DND-41 (cell line): Measurements from ENCODE around the gene SPAM1.

ENCODE experiments used
- ATAC-seq: fragments of 200-7000 bp; cut with Tn5 transposase; 3 replicates; pipeline ENCODE4 v1.9.1; 2021; ENCODE audit warnings: low read depth; ENCODE audit not compliant: insufficient read depth
- DNase-seq: peaks from one replicate; pipeline ENCODE4 v3.0.0-alpha.2; 2020
- H2AFZ ChIP-seq: 2 replicates; pipeline ENCODE4 v1.6.0; 2012; ENCODE audit warnings: low read depth, low read length
- H3K27ac ChIP-seq: 2 replicates; pipeline ENCODE4 v1.5.1; 2012; ENCODE audit warnings: low read length, inconsistent platforms
- H3K27me3 ChIP-seq: fragments of 200-600 bp; sonication (generic); 2 replicates; pipeline ENCODE4 v1.6.0; 2012; ENCODE audit warnings: low read length, mild to moderate bottlenecking, inconsistent platforms; ENCODE audit not compliant: insufficient read depth, poor library complexity
- H3K36me3 ChIP-seq: 2 replicates; pipeline ENCODE4 v1.5.1; 2012; ENCODE audit warnings: low read length, inconsistent platforms; ENCODE audit not compliant: insufficient read depth
- H3K4me1 ChIP-seq: 2 replicates; pipeline ENCODE4 v1.5.1; 2012; ENCODE audit warnings: mild to moderate bottlenecking, low read length; ENCODE audit not compliant: insufficient read depth
- H3K4me2 ChIP-seq: 2 replicates; pipeline ENCODE4 v1.6.0; 2012; ENCODE audit warnings: mild to moderate bottlenecking, moderate library complexity, low read length, inconsistent platforms; ENCODE audit not compliant: insufficient read depth
- H3K4me3 ChIP-seq, 2 experiments: fragments of 200-600 bp in 1 of 2; shearing (Covaris generic) in 1 of 2; 2 replicates each; pipeline ENCODE4 v1.5.1; 2012 to 2016; ENCODE audit warnings: inconsistent platforms in 2 of 2, low read length in 2 of 2, mild to moderate bottlenecking in 2 of 2, low read depth in 1 of 2, moderate library complexity in 1 of 2
- H3K79me2 ChIP-seq: 2 replicates; pipeline ENCODE4 v1.6.0; 2012; ENCODE audit warnings: low read length, inconsistent platforms; ENCODE audit not compliant: insufficient read depth
- H3K9ac ChIP-seq: 2 replicates; pipeline ENCODE4 v1.6.0; 2012; ENCODE audit warnings: low read depth, mild to moderate bottlenecking, inconsistent platforms, low read length, moderate library complexity
- H3K9me3 ChIP-seq: 2 replicates; pipeline ENCODE4 v1.5.1; 2012; ENCODE audit warnings: low read length, moderate library complexity, mild to moderate bottlenecking, inconsistent platforms; ENCODE audit not compliant: insufficient read depth, severe bottlenecking
- H4K20me1 ChIP-seq: 2 replicates; pipeline ENCODE4 v1.6.0; 2012; ENCODE audit warnings: low read length; ENCODE audit not compliant: insufficient read depth
- CTCF ChIP-seq: IDR thresholded peaks from 2 replicates; pipeline ENCODE4 v1.5.1; 2012; ENCODE audit warnings: borderline replicate concordance, low read length, moderate library complexity, mild to moderate bottlenecking; ENCODE audit not compliant: poor library complexity, severe bottlenecking; ENCODE audit errors: extremely low read depth
- EZH2 ChIP-seq: IDR thresholded peaks from 3 replicates; pipeline ENCODE4 v1.6.1; 2012; ENCODE audit warnings: borderline replicate concordance, low read depth, mild to moderate bottlenecking, moderate library complexity, low read length, inconsistent platforms; ENCODE audit not compliant: severe bottlenecking

Gene SPAM1

GRCh38 chr7:123966936-123967335, 41.9 kb downstream of the SPAM1 start:
- no peak overlapping the region for H3K9ac ChIP-seq
- DNase-seq (no peak), ATAC-seq (no peak)
- no peaks in the 10 kb centered on the region for H3K79me2 ChIP-seq
- no peaks in the 10 kb centered on the region for H3K27me3 ChIP-seq
- no peak overlapping the region for H2AFZ ChIP-seq
- no peaks in the 10 kb centered on the region for H4K20me1 ChIP-seq
- H3K4me2 ChIP-seq, result no peak overlapping the region
- no peaks in the 10 kb centered on the region for H3K4me1 ChIP-seq
- TF ChIP-seq CTCF, result no peak
- TF ChIP-seq EZH2, result no peak
- no peaks in the 10 kb centered on the region for H3K36me3 ChIP-seq
- no peaks in the 10 kb centered on the region for H3K9me3 ChIP-seq
- H3K27ac ChIP-seq, result no peak overlapping the region
- H3K4me3 ChIP-seq, result no peak overlapping the region

- Histone ChIP-seq H3K79me2 (no peaks in the 10 kb centered on the region), H3K27ac (no peak overlapping the region), H3K36me3 (no peaks in the 10 kb centered on the region), H3K27me3 (no peaks in the 10 kb centered on the region), H4K20me1 (no peaks in the 10 kb centered on the region), H3K9ac (no peak overlapping the region), H3K4me2 (no peak overlapping the region), H2AFZ (no peak overlapping the region), H3K9me3 (no peaks in the 10 kb centered on the region), H3K4me3 (no peak overlapping the region), H3K4me1 (no peaks in the 10 kb centered on the region)
- ATAC-seq (no peak), DNase-seq (no peak)
- no peak for TF ChIP-seq EZH2
- no peak for TF ChIP-seq CTCF
Observed at GRCh38 chr7:123972045-123972444, 47.0 kb downstream of the SPAM1 start.

GRCh38 chr7:123972831-123973230, 47.8 kb downstream of the SPAM1 start:
- DNase-seq (no peak), ATAC-seq (no peak)
- Histone ChIP-seq H2AFZ (no peak overlapping the region), H3K27me3 (no peaks in the 10 kb centered on the region), H3K4me1 (no peaks in the 10 kb centered on the region), H3K4me2 (no peak overlapping the region), H3K36me3 (no peaks in the 10 kb centered on the region), H3K27ac (no peak overlapping the region), H3K9ac (no peak overlapping the region), H4K20me1 (no peaks in the 10 kb centered on the region), H3K4me3 (no peak overlapping the region), H3K79me2 (no peaks in the 10 kb centered on the region), H3K9me3 (no peaks in the 10 kb centered on the region)
- TF ChIP-seq EZH2 (no peak), CTCF (no peak)
